Chondrocyte (in vitro differentiated cells): Measurements from ENCODE around the gene FAF2. TPM values are rescaled to one million over a fixed set of nuclear protein-coding genes. Genes with fewer than 3 reads are reported as not detected.

ENCODE experiments used
- DNase-seq: peaks from one replicate; pipeline ENCODE4 v3.0.0; 2021; ENCODE audit warnings: mixed read lengths, low spot score
- H3K27ac Mint-ChIP-seq: one replicate; pipeline ENCODE4 v1.8.0; 2021; ENCODE audit warnings: mild to moderate bottlenecking, moderate library complexity, mixed read lengths; ENCODE audit not compliant: unreplicated experiment
- H3K27me3 Mint-ChIP-seq: 2 replicates; pipeline ENCODE4 v1.8.0; 2021; ENCODE audit warnings: low read depth, mixed read lengths
- H3K36me3 Mint-ChIP-seq: 2 replicates; pipeline ENCODE4 v1.8.0; 2021; ENCODE audit warnings: low read depth, mixed read lengths
- H3K4me1 Mint-ChIP-seq: 2 replicates; pipeline ENCODE4 v1.8.0; 2021; ENCODE audit warnings: low read depth, mild to moderate bottlenecking, mixed read lengths
- H3K4me3 Mint-ChIP-seq: one replicate; pipeline ENCODE4 v1.8.0; 2021; ENCODE audit warnings: mild to moderate bottlenecking, moderate library complexity, mixed read lengths; ENCODE audit not compliant: unreplicated experiment
- H3K9me3 Mint-ChIP-seq: 2 replicates; pipeline ENCODE4 v1.8.0; 2021; ENCODE audit warnings: low read depth, mixed read lengths
- CTCF ChIP-seq: fragments of 200-600 bp; sonication (generic); IDR thresholded peaks from 2 replicates; pipeline ENCODE4 v1.5.0; 2021; ENCODE audit warnings: antibody characterized with exemption, mild to moderate bottlenecking, moderate library complexity
- total RNA-seq: library from RNA; stranded (reverse); gene quantifications from 3 replicates; pipeline ENCODE4 v1.2.1, GENCODE V29; 2021

FAF2 gene
- total RNA-seq, 1 donor from 2014 or later, result 40.0 TPM

- no peaks in the 10 kb centered on the region for H3K27me3 Mint-ChIP-seq
- H3K9me3 Mint-ChIP-seq, result no peaks in the 10 kb centered on the region
- TF ChIP-seq CTCF, result no peak
- H3K36me3 Mint-ChIP-seq, result peaks cover 6% of the 10 kb centered on the region
- no peak overlapping the region for H3K4me3 Mint-ChIP-seq
- H3K4me1 Mint-ChIP-seq, result no peaks in the 10 kb centered on the region
- H3K27ac Mint-ChIP-seq, result no peak overlapping the region
- no peak for DNase-seq
Measured at GRCh38 chr5:176524138-176524537, 76.0 kb downstream of the FAF2 start.

- no peak overlapping the region for H3K27ac Mint-ChIP-seq
- no peaks in the 10 kb centered on the region for H3K4me1 Mint-ChIP-seq
- no peaks in the 10 kb centered on the region for H3K9me3 Mint-ChIP-seq
- H3K36me3 Mint-ChIP-seq, result peaks cover 7% of the 10 kb centered on the region
- DNase-seq, result no peak
- H3K4me3 Mint-ChIP-seq, result no peak overlapping the region
- H3K27me3 Mint-ChIP-seq, result no peaks in the 10 kb centered on the region
- no peak for TF ChIP-seq CTCF
Measured at GRCh38 chr5:176524987-176525386, 76.8 kb downstream of the FAF2 start.

- no peak for DNase-seq
- Mint-ChIP-seq H3K4me1 (no peaks in the 10 kb centered on the region), H3K4me3 (no peak overlapping the region), H3K27ac (no peak overlapping the region), H3K27me3 (no peaks in the 10 kb centered on the region), H3K9me3 (no peaks in the 10 kb centered on the region), H3K36me3 (peaks cover 7% of the 10 kb centered on the region)
- no peak for TF ChIP-seq CTCF
Measured at GRCh38 chr5:176525677-176526076, 77.5 kb downstream of the FAF2 start.

GRCh38 chr5:176526462-176526861, 78.3 kb downstream of the FAF2 start:
- H3K4me3 Mint-ChIP-seq, result no peak overlapping the region
- H3K27ac Mint-ChIP-seq, result no peak overlapping the region
- H3K4me1 Mint-ChIP-seq, result no peaks in the 10 kb centered on the region
- H3K36me3 Mint-ChIP-seq, result peaks cover 9% of the 10 kb centered on the region
- TF ChIP-seq CTCF, result no peak
- DNase-seq, result no peak
- H3K9me3 Mint-ChIP-seq, result no peaks in the 10 kb centered on the region
- H3K27me3 Mint-ChIP-seq, result no peaks in the 10 kb centered on the region

GRCh38 chr5:176527246-176528222, 79.3 kb downstream of the FAF2 start:
- Mint-ChIP-seq H3K4me3 (no peak overlapping the region), H3K36me3 (peaks cover 9% of the 10 kb centered on the region), H3K27ac (no peak overlapping the region), H3K27me3 (no peaks in the 10 kb centered on the region), H3K4me1 (no peaks in the 10 kb centered on the region), H3K9me3 (no peaks in the 10 kb centered on the region)
- no peak for TF ChIP-seq CTCF
- DNase-seq, result no peak
